HEK293 (cell line): ENCODE measurements around the gene COMMD6.

Experiments
- CTCF ChIP-seq: fragments of 450-650 bp; formaldehyde crosslinking; IDR thresholded peaks from 2 replicates; pipeline ENCODE4 v1.5.1; 2016; ENCODE audit warnings: missing biosample characterization, missing genetic modification characterization
- MEIS1 ChIP-seq: sonication (generic); formaldehyde crosslinking; IDR thresholded peaks from 2 replicates; pipeline ENCODE4 v1.8.1; 2022; ENCODE audit warnings: missing genetic modification reagents, mild to moderate bottlenecking, borderline replicate concordance
- SETDB1 ChIP-seq: IDR thresholded peaks from one replicate; pipeline ENCODE4 v1.6.1; 2017; ENCODE audit warnings: mild to moderate bottlenecking, low read length, moderate library complexity, mixed read lengths; ENCODE audit not compliant: insufficient read length
- TCF7L2 ChIP-seq: IDR thresholded peaks from 2 replicates; pipeline ENCODE4 v1.6.1; 2011; ENCODE audit warnings: low read depth, mild to moderate bottlenecking, inconsistent platforms, low read length, moderate library complexity, borderline replicate concordance
- ZBTB21 ChIP-seq: fragments of 450-650 bp; formaldehyde crosslinking; IDR thresholded peaks from 2 replicates; pipeline ENCODE4 v1.5.1; 2017; ENCODE audit warnings: missing biosample characterization, missing genetic modification characterization
- ZNF362 ChIP-seq: fragments of 450-650 bp; formaldehyde crosslinking; IDR thresholded peaks from 2 replicates; pipeline ENCODE4 v1.5.1; 2016; ENCODE audit warnings: missing biosample characterization, missing genetic modification characterization
- ZNF501 ChIP-seq: fragments of 450-650 bp; formaldehyde crosslinking; IDR thresholded peaks from 2 replicates; pipeline ENCODE4 v1.5.1; 2016; ENCODE audit warnings: missing biosample characterization, missing genetic modification characterization

GRCh38 chr13:75507027-75508001 lies 30.3 kb downstream of the COMMD6 start:
- no peak for TF ChIP-seq TCF7L2
- TF ChIP-seq CTCF (tag by site-specific recombination) = no peak
- TF ChIP-seq SETDB1 = no peak
- TF ChIP-seq MEIS1 (CRISPR knock-in tag) = no peak
- TF ChIP-seq ZNF362 (tag by site-specific recombination) = no peak
- TF ChIP-seq ZBTB21 (tag by site-specific recombination) = no peak
- no peak for TF ChIP-seq ZNF501
